GM21423 (cell line): Measurements from ENCODE around the gene LRCH4.
"Not testable (repeated sequence)": the region's sequence is repeated elsewhere in the genome, so short reads cannot be mapped to it uniquely, and the experiment has no call there.

Source experiments
- ATAC-seq: cut with Tn5 transposase; IDR thresholded peaks from one replicate; pipeline ENCODE4 v1.9.1; 2021; ENCODE audit warnings: mild to moderate bottlenecking, moderate library complexity; ENCODE audit not compliant: unreplicated experiment

The LRCH4 gene

GRCh38 chr7:100546926-100547800, 38.8 kb downstream of the LRCH4 start:
- no peak for ATAC-seq

- peak; percentile 34 for ATAC-seq
Measured at GRCh38 chr7:100546129-100546925, 39.6 kb downstream of the LRCH4 start.

- ATAC-seq: peak; percentile 58
Measured at GRCh38 chr7:100545360-100546128, 40.4 kb downstream of the LRCH4 start.

DNA sequence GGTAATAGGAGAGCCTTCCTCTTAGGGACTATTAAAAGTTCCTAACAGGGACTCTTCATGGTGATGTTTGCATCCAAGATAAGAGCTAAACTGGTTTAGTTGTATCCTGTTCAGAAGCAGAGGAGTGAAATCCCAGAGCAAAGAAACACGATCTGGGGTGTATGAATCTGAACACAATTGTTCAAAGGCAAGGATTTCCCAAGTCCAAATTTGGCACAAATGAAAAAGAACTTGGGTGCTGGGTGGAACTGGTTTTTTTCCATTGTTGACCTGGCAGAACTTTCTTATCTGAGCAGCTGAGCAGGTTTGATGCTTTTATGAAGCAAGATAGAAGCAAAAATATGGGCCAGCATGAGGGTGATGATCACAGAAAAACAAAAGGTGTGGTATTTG, 41.0 kb downstream of the LRCH4 start:
- no peak for ATAC-seq

- no peak for ATAC-seq
Measured at GRCh38 chr7:100544386-100544785, 41.5 kb downstream of the LRCH4 start.

DNA sequence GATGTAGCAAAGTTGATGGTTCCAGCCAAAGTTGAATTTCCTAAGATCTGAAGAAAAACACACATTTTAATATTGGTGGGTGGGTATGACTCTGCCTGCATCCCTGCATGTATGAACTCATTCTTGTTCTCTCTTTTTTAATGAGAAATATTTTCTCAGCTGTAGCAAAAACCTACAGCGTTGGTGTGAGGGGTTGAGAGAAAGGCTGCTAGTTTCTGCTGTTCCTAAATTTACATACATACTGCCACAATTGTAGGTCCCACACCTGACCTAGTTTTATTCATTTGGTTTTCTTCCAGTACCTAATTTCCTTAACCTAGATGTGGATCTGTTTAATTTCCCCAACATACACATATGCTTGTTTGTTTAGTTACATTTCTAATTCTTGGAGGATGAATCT, 42.3 kb downstream of the LRCH4 start:
- no peak for ATAC-seq

DNA sequence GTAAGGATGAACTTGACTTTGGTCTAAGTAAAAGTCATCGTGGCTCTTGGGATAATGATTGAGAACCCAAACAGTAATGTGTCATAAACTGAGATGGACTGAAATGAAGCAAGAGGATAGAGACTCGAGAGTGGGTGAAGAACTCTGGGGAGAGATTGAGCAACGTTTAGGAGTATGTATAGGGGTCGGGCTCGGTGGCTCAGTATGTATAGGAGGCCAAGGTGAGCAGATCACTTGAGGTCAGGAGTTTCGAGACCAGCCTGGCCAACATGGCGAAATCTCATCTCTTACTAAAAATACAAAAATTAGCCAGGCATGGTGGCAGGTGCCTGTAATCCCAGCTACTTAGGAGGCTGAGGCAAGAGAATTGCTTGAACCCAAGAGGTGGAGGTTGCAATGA, 44.6 kb downstream of the LRCH4 start:
- ATAC-seq: not testable (repeated sequence)

- ATAC-seq: no peak
Measured at GRCh38 chr7:100540073-100540723, 45.7 kb downstream of the LRCH4 start.

DNA sequence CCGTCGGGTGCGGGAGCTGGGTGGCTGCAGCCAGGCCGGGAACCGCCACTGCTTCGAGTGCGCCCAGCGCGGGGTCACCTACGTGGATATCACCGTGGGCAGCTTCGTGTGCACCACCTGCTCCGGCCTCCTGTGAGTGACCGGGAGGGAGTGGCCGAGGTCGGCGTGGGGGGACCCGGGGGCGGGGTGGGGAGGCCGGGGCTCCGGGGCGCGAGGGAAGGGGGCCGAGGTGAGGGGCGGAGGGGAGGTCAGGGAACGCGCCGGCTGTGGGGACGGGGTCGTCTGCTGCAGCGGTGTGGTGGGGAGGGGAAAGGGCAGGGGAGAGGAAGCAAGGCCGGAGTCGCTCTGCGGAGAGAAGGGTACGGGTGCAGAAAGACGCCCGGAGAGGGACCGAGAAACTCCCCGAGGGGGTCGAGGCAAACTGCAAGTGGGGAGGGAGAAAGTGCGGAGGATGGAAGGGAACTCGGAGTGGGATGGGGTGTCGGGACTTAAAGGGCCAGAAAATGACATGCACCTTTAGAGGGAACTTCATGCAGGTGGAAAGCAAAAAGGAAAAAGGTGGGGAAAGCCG, 46.4 kb downstream of the LRCH4 start:
- no peak for ATAC-seq

DNA sequence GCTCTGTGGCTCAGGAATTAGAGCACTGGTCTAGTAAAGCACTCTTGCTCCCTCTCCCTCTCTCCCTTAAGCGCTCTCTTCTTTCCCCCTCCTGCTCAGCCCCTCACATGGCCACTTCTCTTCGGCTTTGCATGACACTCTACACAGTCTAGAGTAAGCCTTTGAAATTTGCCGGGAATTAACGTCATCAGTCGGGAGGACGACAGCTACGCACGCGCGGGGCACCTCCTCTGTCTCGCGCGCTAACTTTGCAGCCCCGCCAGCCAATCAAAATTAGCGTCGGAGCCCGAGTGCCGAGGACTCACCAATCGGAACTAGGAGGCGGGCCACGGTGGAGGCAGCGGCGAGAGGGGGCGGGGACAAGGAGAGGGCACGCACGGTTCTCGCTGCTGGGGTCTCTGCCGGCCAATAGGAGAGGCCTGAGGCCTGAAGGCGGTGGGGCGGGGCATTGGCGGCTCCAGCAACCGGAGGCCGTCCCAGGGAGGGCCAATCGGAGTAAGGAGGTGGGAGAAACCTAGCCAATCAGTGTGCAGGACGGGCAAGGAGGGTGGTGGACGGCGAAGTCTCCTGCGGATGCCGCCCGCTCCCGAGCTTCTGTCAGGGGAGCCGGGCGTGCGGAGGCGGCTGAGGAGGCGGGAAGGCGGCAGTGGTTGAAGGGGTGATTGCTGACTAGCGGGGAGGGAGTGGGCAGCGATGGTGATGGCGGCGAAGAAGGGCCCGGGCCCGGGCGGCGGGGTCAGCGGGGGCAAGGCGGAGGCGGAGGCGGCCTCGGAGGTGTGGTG, 47.1 kb downstream of the LRCH4 start, which contains the start of gene AGFG2:
TSS of gene AGFG2 (plus strand) at position 550 of the 782 bp plus-strand sequence. CDS start at position 694, 144 bp downstream.
- ATAC-seq: peak; percentile 96

DNA sequence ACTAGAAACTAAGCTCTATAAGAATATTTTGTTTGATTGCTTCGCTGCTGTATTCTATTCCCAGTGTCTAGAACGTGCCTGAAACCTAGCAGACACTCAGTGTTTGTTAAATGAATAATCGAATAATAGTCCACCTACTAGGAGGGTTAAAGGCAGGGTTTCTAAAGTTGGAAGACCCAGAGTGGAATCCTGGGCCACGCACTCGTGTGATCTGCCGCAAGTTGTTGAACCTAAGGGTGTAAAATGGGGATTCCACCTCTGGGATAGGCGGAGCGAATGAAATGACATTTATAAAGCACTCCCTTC, 47.6 kb downstream of the LRCH4 start:
- no peak for ATAC-seq

DNA sequence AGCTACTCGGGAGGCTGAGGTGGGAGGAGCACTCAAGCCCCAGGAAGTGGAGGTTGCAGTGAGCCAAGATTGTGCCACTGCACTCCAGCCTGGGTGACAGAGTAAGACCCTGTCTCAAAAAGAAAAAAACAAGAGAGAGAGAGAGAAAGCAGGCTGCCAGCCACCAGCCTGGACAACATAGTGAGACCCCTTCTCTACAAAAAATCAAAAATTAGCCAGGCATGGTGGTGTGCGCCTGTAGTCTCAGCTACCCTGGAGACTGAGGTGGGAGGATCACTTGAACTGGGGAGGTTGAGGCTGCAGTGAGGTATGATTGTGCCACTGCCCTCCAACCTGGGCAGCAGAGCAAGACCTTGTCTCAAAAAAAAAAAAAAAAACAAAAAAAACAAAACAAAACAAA, 49.2 kb downstream of the LRCH4 start:
- ATAC-seq: not testable (repeated sequence)

DNA sequence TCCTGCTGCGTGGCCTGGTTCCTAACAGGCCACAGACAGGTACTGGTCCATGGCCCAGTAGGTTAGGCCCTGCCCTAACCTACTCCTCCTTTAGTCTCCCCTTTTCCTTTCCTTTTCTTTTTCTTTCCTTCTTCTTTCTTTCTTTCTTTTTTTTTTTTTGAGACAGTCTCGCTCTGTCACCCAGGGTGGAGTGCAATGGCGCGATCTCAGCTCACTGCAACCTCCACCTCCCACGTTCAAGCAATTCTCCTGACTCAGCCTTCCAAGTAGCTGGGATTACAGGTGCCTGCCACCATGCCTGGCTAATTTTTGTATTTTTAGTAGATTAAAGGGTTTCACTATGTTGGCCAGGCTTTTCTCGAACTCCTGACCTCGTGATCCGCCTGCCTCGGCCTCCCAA, 49.9 kb downstream of the LRCH4 start:
- not testable (repeated sequence) for ATAC-seq

- no peak for ATAC-seq
Measured at GRCh38 chr7:100532165-100533022, 53.5 kb downstream of the LRCH4 start.

DNA sequence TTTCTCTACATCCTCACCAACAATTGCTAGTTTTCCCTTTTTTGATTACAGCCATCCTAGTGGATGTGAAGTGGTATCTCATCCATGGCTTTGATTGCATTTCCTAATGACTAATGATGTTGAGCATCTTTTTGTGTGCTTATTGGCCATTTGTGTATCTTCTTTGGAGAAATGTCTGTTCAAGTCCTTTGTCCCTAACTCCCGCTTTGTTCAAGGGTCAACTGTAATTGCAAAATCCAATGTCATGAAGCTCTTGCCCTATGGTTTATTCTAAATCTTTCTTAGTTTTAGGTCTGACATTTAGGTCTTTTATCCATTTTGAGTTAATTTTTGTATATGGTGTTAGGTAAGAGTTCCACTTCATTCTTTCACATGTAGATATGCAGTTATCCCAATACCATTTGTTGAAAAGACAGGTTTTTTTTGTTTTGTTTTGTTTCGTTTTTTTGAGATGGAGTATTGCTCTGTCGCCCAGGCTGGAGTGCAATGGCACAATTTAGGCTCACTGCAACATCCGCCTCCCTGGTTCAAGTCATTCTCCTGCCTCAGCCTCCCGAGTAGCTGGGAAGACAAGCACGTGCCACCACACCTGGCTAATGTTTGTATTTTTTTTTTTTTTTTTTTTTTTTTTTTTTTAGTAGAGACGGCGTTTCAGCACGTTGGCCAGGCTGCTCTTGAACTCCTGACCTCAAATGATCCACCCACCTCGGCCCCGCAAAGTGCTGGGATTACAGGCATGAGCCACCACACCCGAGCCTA, 57.6 kb downstream of the LRCH4 start:
- not testable (repeated sequence) for ATAC-seq
